ENCODE results near the gene TMEM208. TPM values are rescaled to one million over a fixed set of nuclear protein-coding genes. Genes with fewer than 3 reads are reported as not detected.

The TMEM208 gene
- total RNA-seq, 1 donor: 17.3 TPM

Other genes starting within 250 kb of the TMEM208 start
- gene CES4A, start 238.5 kb upstream of the TMEM208 start, total RNA-seq: 5.6 TPM
- 80.5 TPM for gene CBFB, start 198.0 kb upstream of the TMEM208 start, total RNA-seq
- 32.5 TPM for gene PHAF1, start 117.2 kb upstream of the TMEM208 start, total RNA-seq
- 2.0 TPM for gene B3GNT9, start 76.1 kb upstream of the TMEM208 start, total RNA-seq
- gene TRADD, start 67.2 kb upstream of the TMEM208 start, total RNA-seq: 18.4 TPM
- 8.5 TPM for gene FBXL8, start 67.2 kb upstream of the TMEM208 start, total RNA-seq
- 2.7 TPM for gene HSF4, start 62.4 kb upstream of the TMEM208 start, total RNA-seq
- gene NOL3, start 56.6 kb upstream of the TMEM208 start, total RNA-seq: 0.73 TPM
- 3.5 TPM for gene MATCAP1, start 43.2 kb upstream of the TMEM208 start, total RNA-seq
- gene EXOC3L1, start 37.0 kb upstream of the TMEM208 start, total RNA-seq: 0.42 TPM
- gene E2F4, start 35.0 kb upstream of the TMEM208 start, total RNA-seq: 53.3 TPM
- 0.31 TPM for gene ELMO3, start 28.0 kb upstream of the TMEM208 start, total RNA-seq
- gene FHOD1, start 20.4 kb downstream of the TMEM208 start, total RNA-seq: 16.5 TPM
- gene SLC9A5, start 21.8 kb downstream of the TMEM208 start, total RNA-seq: 0.63 TPM
- gene PLEKHG4, start 52.4 kb downstream of the TMEM208 start, total RNA-seq: 4.0 TPM
- under 0.01 TPM for gene KCTD19, start 99.6 kb downstream of the TMEM208 start, total RNA-seq
- 0.31 TPM for gene LRRC36, start 99.7 kb downstream of the TMEM208 start, total RNA-seq
- gene TPPP3, start 166.4 kb downstream of the TMEM208 start, total RNA-seq: 5.6 TPM
- gene ZDHHC1, start 189.3 kb downstream of the TMEM208 start, total RNA-seq: 0.63 TPM
- not detected for gene HSD11B2, start 204.0 kb downstream of the TMEM208 start, total RNA-seq